Subcutaneous adipose tissue (tissue), 4 donors: ENCODE data around the gene GALNS. TPM values are rescaled to one million over a fixed set of nuclear protein-coding genes. Genes with fewer than 3 reads are reported as not detected.

Experiments used
- total RNA-seq, 4 donors: library from RNA; depleted of rRNA; stranded (reverse); fragments of >200 nt; gene quantifications; one replicate each; pipeline ENCODE4 v1.1.0, GENCODE V29; 2016
- TF ChIP-seq, protein P1 (sequence below): fragments of 450-650 bp; IDR thresholded peaks from one replicate; pipeline ENCODE4 v1.5.1; 2016; ENCODE audit warnings: low read depth, mild to moderate bottlenecking, control low read depth, antibody characterized with exemption, moderate library complexity

The GALNS gene
- total RNA-seq, 4 donors from 2014 or later: 17.2 to 48.6 (median 18.2) TPM

GRCh38 chr16:88881007-88881615 is 24.4 kb upstream of the GALNS start:
- TF ChIP-seq, protein P1, sequence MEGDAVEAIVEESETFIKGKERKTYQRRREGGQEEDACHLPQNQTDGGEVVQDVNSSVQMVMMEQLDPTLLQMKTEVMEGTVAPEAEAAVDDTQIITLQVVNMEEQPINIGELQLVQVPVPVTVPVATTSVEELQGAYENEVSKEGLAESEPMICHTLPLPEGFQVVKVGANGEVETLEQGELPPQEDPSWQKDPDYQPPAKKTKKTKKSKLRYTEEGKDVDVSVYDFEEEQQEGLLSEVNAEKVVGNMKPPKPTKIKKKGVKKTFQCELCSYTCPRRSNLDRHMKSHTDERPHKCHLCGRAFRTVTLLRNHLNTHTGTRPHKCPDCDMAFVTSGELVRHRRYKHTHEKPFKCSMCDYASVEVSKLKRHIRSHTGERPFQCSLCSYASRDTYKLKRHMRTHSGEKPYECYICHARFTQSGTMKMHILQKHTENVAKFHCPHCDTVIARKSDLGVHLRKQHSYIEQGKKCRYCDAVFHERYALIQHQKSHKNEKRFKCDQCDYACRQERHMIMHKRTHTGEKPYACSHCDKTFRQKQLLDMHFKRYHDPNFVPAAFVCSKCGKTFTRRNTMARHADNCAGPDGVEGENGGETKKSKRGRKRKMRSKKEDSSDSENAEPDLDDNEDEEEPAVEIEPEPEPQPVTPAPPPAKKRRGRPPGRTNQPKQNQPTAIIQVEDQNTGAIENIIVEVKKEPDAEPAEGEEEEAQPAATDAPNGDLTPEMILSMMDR: no peak

DNA sequence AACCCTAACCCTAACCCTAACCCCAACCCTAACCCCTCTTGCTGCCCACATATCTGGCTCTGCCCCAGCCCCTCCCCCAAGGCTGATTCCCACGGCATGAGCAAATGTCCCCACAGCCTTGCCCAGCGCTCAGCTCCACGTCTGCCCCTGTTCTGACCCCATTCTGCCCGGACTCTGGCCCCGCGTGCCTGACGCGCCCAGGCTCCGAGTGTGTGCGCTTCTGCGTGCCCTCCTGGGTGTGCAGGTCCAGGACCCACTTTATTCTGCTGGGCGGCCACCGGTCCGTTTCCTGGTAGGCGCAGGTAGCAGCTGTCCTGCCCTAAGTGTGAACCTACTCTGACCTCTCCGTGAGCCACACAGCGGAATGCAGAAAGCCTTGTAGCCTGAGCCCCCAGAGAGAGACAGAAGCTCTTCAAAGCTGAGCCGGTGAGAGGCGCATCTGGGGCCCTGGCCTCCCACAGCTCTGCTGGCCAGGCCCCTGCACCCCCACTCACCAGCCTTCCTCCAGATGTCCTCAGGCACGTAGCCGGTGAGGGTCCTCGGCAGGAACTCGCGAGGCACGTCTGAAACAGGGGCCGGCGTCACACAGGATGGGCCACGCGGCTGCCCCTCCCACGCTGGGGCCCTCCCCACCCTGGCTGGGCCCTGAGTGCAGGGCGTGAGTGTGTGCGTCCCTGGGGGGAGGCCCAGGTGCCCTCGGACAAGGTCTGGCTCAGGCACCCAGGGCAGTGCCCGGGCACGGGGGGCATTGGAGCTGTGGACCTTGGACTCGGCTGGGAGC is 23.7 kb upstream of the GALNS start:
- TF ChIP-seq, protein P1: no peak

DNA sequence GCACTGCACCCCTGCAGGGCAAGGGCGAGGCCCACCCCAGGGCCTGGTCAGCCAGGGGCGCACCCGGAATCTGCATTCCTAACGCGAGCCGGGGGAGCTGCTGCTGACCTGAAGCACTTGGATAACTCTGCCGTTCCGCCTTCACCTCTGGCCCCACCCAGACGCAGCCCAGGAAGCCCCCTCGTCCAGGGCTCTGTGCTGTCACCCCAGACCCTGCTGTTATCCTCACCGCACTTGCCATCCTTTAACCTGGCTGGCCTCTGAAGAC is 23.0 kb upstream of the GALNS start:
- TF ChIP-seq, protein P1: no peak

DNA sequence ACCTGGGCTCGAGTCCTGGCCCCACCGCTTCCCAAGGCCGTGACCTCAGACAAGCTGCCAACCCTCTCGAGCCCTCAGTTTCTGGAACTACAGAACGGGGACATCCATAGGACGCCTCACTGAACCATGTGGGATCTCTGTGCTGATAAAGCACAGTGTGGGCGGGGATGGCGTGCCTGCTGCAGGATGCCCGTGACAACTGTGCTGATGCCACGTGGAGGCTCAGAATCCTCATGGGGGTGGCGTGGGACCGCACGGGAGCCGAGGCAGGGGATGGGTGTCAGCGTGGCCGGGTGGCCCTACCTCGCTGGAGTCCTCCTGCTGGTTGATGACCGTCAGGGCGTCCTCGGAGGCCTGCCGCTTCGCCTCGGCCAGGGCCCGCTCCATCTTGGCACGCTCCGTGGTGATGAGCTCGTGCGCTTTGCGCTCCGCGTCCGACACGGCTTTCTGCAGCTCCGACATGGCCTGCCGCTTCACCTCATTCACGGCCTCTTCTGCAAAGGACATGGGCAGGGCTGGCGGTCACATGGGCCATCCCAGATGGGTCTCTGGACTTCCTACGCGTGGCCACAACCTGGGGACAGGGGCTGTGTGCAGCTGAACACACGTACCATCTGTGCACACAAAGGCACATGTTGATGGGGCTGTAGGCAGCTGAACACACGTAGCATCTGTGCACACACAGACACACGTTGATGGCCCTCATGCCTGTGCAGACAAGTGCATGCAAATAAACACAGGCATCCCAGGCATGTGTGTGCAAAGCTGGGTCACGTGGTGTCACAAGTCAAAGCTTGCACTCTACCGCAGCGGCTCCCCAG is 22.4 kb upstream of the GALNS start:
- TF ChIP-seq, protein P1: no peak

GRCh38 chr16:88878356-88878755 is 21.6 kb upstream of the GALNS start:
- TF ChIP-seq, protein P1: no peak

DNA sequence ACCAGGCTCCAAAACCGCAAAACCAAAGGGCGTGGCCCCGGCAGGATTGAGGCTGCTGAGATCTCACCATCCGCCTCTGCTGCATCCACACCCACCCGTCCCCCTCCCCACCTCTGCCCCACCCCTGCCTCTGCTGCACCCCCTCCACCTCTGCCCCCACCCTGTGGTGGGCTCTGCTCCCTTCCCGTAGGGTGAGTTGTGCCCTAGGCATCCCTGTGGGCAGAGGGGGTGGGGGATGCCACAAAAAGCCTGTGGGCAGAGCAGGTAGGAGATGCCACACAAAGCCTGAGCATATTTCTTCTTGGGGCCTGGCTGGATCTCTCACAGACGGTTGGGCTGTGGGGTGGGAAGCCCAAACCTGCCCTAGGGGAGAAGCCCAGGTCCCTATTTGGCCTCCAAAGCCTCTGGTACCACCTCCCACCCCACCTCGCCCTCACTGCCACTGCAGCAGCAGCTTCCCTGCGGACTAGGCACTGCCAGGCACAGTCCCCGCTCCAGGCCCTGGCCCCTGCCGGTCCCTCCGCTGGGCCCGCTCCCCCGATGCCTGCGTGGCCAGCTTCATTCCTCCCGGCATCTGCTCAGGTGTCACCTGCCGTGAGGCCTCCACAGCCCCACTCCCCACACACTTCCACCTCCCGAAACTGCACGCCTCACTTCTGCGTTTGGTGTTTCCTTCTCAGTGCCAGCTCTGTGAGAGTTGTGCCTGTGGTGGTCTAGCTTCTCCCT is 21.0 kb upstream of the GALNS start:
- TF ChIP-seq, protein P1: no peak
